Epithelial cell of esophagus (primary cell): Measurements from ENCODE around the gene KLHL4.
"Not testable (repeated sequence)": the region's sequence is repeated elsewhere in the genome, so short reads cannot be mapped to it uniquely, and the experiment has no call there.

ENCODE experiments used
- DNase-seq: peaks from one replicate; pipeline ENCODE4 v3.0.0; 2010; ENCODE audit warnings: low read depth
- H3K4me3 ChIP-seq: 2 replicates; pipeline ENCODE4 v1.5.1; 2011; ENCODE audit warnings: mild to moderate bottlenecking, low read length, control low read depth
- CTCF ChIP-seq: IDR thresholded peaks from 2 replicates; pipeline ENCODE4 v1.5.1; 2011; ENCODE audit warnings: low read depth, mild to moderate bottlenecking, low read length, control low read depth, inconsistent platforms; ENCODE audit not compliant: insufficient read depth; ENCODE audit errors: missing control alignments

The KLHL4 gene

DNA sequence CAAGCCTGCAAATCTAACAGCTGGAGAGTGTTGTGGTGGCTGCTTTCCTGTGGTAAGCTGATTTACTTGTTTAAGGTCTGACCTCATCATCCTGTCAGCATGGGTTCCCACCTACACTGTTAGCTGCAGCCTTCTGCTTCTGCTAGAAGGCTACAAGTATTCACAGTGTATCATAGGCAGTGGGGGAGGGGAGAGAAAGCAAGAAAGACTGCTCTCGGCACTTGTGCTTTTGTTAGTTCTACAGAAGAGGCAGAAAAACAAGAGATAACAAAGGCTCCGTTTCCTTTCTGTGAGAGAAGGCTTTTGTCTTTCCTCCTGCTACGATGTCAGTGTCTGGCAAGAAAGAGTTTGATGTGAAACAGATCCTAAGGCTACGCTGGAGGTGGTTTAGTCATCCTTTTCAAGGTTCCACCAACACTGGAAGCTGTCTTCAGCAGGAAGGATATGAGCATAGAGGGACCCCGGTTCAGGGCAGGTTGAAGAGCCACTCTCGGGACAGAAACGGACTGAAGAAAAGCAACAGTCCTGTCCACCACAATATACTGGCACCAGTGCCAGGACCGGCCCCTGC, at the start of gene KLHL4:
TSS of gene KLHL4 (plus strand) at position 232 of the 571 bp plus-strand sequence. CDS start at position 324, 92 bp downstream.
- peak; percentile 86 for DNase-seq
- TF ChIP-seq CTCF, result no peak
- peak within 1 kb of the TSS; percentile 3 for H3K4me3 ChIP-seq

GRCh38 chrX:87468941-87469340, 48.7 kb upstream of the KLHL4 start:
- DNase-seq, result no peak
- no peak for TF ChIP-seq CTCF
- H3K4me3 ChIP-seq, result no peak overlapping the region

GRCh38 chrX:87475793-87476192, 41.8 kb upstream of the KLHL4 start:
- H3K4me3 ChIP-seq, result no peak overlapping the region
- no peak for DNase-seq
- no peak for TF ChIP-seq CTCF

DNA sequence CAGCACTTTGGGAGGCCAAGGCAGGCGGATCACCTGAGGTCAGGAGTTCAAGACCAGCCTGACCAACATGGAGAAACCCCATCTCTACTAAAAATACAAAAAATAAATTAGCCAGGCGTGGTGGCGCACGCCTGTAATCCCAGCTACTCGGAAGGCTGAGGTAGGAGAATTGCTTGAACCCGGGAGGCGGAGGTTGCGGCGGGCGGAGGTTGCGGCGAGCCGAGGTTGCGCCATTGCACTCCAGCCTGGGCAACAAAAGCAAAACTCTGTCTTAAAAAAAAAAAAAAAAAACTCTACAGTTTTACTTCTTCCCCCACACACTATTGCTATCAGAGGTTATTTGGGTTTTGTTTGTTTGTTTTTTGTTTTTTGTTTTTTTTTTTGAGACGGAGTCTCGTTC, 38.9 kb upstream of the KLHL4 start:
- not testable (repeated sequence) for H3K4me3 ChIP-seq, DNase-seq

GRCh38 chrX:87489071-87489470, 28.5 kb upstream of the KLHL4 start:
- TF ChIP-seq CTCF, result no peak
- DNase-seq, result peak; percentile 1
- no peak overlapping the region for H3K4me3 ChIP-seq

DNA sequence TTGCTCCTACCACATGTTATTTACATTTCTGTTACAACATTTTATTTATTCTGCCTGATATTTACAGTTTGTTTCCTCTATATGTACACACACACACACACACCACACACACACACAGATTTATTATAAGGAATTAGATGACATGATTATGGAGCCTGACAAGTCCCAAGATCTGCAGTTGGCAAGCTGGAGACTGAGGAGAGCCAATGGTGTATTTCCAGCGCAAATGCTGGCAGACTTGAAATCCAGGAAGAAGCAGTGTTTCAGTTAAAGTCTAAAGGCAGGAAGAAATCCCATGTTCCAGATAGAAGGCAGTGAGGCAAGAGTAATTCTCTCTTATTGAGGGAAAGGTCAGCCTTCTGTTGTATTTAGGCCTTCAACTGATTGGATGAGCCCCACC, 1.8 kb upstream of the KLHL4 start:
- DNase-seq, result no peak
- no peak for TF ChIP-seq CTCF

GRCh38 chrX:87516717-87517121, 883 bp upstream of the KLHL4 start:
- H3K4me3 ChIP-seq, result no peak overlapping the region
- DNase-seq, result peak; percentile 60
- no peak for TF ChIP-seq CTCF

More for the DNA sequence above, 1.8 kb upstream of the KLHL4 start:
- no peak overlapping the region for H3K4me3 ChIP-seq
